Stimulated activated CD4-positive, alpha-beta T cell treated with anti-CD3 and anti-CD28 coated beads, TNF-alpha, amount 100 ng/mL, for 4 hours (primary cell): ENCODE measurements around the gene CLSTN1.

ENCODE experiments used
- DNase-seq, 3 experiments: peaks; one replicate each; pipeline ENCODE4 v3.0.0-alpha.2; 2020; ENCODE audit warnings: low read depth in 3 of 3

CLSTN1 gene

DNA sequence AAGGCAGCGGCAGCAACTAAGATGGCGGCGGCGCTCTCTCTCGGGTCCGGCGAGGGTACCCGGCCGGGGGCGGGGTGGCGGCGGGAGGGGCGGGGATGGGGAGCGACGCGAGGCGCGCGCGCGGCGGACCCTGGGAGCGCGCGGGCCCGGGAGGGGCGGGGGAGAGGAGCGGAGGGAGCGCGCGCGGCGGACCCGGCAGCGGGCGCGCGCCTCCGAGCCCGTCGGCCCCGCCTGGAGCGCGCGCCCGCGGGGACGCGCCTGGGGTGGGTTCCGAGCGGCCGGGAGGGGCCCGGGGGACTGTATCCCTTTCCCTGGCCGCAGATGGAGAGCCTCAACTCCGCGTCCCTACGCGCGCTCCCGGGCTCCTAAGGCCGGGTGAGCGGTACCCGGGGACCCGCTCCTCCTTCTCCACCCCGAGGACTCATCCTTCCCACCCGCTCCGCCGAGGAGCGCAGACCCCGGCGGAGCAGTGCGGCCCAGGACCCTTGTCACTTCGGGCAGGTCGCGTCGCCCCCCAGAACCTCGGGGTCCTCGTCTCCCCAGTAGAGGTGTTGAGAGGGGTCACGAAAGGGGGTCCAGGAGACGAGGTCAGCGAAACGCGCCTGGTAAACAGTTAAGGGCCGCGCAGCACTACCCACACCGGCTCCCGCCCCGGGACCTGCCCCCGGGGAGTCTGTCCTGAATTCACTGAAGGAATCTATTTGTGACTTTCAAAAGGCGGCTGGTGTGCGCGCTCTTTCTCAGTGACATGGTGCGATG lies at the start of gene CLSTN1:
Gene CLSTN1, minus strand, starts transcription at position 23 of the 759 bp plus-strand sequence. CDS start 232 bp downstream, outside the sequence.
- peak; percentile 83 to 86 (median 84) for DNase-seq

GRCh38 chr1:9873385-9873784 lies 49.6 kb upstream of the CLSTN1 start:
- no peak for DNase-seq

DNA sequence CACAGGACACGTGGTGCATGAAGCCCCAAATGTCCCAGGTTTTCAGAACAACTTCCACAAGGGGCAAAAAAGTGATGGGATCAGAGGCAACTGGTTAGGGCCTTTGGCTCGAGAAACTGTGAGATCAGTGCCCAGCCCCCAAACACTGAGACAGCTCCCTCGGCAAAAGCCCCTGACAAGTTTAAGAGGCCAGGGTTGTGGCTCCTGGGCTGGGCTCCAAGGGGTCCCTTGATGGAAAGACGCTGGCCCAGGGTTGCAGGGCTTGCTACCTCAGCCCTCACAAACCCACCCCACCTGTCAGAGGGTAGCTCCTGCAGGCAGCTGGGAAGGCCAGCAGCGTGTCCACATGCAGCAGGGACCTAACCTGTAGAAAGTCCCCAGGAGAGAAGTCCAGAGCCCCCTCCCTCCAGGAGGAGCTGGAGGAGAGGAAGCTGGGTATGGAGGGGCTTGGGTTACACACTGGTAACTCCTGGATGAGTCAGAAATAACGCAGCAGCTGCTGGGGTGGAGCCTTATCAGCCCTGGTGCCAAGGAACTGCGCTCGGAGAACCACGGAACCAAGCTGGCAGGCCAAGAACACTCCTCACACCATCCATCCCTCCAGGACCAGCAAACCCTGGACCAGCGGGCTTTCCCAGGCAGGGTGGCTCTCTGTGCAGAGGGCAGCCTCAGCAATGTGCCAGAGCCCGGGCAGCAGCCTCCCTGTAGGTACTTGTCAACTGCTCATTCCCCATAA lies 48.8 kb upstream of the CLSTN1 start:
- DNase-seq = no peak

DNA sequence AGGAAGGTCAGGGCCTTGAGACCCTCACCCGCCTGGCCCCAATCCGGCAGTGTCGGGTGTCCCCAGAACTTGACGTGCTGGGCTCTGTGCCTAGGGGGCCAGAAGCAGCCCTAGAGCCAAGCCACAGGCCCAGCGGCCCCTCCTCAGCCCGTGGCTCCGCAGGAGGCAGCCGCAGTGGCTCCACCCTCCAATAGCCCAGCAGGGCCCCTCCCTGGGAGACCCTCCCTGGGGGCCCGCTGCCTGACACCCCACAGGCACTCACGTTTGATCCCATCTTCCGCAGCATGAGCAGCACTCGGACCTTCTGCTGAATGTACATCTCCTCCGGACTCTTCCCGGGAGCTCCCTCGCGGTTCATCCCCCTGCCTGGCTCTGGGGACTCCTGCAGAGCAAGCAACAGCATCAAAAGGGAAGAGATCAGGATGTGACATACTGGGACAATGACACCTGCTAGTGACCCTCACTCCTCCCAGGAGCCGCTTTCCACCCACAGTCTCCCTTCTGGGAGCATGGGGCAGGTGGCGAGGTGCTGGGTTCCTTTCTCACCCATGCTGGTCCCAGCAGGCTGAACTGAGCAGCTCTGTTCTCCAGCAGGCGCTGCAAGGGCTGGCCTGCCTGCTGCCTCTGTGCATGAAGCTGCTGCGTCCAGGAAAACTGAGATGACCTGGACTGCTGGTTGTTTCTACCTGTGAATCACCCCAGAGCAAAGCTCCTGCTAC lies 48.1 kb upstream of the CLSTN1 start:
- no peak for DNase-seq

DNA sequence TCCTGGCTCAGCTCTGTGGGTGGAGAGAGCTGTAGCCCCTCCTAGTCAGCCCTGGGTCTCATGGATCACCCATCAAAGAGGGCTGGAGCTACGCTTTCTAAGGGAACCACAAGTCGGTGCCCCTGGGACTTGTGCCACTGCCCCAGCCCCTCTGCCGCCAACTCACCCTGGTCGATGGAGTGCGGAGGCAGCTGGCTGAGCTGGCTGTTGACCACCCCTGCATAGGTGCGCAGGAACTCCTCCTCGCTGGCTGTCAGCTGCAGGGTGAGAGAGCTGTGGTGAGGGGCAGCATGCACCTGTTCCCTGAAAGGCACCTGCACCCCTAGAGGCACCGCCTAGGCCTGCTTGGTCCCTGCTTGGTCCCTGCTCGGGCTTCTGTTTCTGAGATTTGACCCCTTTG lies 47.3 kb upstream of the CLSTN1 start:
- no peak for DNase-seq

DNA sequence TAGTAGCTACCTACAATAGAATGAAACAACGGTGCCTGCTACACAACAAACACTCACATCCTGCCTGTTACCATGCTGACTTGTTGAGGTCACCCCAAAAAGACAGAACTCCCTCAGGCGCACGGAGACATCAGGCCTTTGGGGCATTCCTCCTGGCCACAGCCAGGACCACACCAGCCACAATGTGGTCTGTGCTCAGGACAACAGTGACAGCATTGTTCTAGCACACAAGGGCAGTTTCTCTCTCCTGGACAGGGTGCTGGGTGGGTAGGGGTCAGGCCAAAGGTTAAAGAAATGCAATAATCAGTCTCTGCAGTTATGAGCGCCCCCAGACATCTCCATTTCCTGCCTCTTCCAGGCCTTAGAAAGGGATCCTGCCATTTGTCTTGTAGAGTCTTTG lies 46.8 kb upstream of the CLSTN1 start:
- DNase-seq = no peak

GRCh38 chr1:9869831-9870251 lies 46.1 kb upstream of the CLSTN1 start:
- no peak for DNase-seq

DNA sequence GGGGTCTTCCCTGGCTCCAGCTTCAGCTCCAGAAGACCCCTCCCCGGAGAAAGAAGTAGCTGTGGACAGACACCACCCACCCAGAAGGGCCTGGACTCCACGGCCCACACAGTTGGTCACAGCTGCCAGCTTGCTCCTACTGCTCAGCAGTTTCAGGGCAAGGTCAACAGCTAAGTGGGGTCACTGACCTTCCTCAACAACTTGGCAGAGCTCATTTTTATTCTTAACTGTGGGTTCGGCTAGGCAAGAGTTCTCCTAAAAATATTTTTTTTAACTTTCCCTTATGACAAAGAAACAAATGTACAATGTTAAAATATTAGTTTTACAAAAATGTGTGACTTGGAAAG lies 44.5 kb upstream of the CLSTN1 start:
- no peak for DNase-seq

- peak; percentile 76 to 88 (median 82) for DNase-seq
Measured at GRCh38 chr1:9867408-9868243, 43.9 kb upstream of the CLSTN1 start.

DNA sequence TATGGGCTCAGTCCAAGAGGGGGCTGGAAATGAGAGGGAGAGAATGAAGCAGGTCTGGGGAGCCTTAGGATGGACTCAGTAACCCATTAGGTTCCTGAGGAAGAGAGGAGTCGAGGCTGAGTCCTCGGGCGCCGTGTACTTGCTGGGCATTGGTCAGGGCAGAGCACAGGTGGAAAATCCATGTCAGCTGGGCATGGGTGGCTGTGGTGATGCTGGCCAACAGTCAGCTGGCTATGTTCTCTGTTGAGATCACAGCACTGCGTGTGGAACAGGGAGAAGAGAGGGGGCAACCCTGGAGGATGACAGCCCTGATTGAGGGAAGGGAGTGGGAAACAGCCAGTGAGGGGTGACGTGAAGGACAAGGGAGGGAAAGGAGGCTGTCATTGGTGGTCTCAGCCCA lies 43.1 kb upstream of the CLSTN1 start:
- no peak for DNase-seq

- DNase-seq = no peak
Measured at GRCh38 chr1:9865724-9866123, 42.0 kb upstream of the CLSTN1 start.

- no peak for DNase-seq
Measured at GRCh38 chr1:9863371-9863770, 39.6 kb upstream of the CLSTN1 start.

- no peak for DNase-seq
Measured at GRCh38 chr1:9861360-9861759, 37.6 kb upstream of the CLSTN1 start.

DNA sequence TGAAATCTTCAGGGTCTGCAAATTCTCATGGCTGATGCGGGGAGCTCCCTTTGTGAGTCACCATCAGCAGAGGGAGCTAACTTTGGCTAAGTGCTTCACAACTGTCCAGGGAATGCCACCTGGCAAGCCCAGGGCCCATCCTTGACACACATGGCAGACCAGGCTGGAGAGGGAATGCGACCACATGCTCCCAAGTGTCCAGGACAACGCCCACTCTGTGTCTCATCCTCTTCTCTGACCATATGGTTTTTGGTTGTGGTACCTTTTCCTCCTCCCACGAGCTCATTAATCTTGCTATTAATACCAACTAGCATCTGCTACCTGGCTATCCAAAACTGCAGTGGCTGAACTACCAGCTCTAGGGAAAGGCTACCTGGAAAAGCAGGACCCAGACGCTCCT lies 37.1 kb upstream of the CLSTN1 start:
- no peak for DNase-seq

DNA sequence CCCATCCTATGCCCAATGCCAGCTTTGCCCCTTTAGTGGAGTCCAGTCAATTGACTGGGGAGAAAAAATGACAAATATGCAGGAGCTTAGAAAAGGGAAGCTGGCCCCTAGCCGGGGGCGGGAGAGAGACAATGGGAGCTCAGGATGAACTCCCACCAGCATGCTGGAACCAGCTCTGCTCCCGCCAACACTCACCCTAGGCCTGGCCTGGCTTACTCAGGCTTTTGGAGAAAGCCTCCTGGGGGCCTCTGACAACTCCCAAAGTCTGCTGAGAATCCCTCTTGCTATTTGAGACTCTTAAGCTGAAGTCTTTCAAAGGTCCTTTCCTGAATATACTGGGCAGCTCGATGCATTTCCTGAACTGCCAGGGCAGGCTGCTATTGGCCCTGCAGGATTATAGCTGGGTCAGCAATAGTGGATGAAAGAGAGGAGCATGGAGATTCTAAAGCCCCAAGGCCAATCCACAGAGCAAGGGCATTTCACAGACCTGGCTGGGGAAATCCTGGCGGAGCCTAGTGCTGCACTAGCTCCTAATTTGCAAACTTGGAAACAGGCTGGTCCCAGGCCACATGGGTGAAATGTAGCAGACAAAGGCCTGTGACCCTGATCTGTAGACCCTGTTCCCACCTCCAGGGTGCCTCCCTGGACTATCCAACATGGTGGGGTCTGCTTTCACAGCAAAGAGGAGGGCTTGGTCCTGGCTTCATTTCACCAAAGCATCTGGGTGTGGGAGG lies 35.7 kb upstream of the CLSTN1 start:
- no peak for DNase-seq

- no peak for DNase-seq
Measured at GRCh38 chr1:9858293-9859035, 34.7 kb upstream of the CLSTN1 start.

- no peak for DNase-seq
Measured at GRCh38 chr1:9855186-9855585, 31.4 kb upstream of the CLSTN1 start.

DNA sequence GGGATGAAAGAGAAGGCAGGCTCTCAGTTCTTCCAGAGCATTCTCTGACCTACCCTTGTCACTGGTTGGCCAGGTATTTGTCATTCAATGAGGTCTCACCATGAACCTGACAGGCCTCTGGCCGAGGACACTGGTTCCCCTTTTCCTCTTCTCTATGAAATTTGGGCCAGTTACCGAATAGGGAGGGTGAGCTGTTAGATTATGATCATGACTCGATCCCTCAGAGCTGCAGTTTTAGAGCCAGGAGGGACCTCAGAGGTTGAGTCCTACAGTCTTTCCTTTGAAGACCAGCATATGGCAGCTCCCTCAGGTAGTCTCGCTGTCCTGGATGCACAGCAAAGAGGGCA lies 29.5 kb upstream of the CLSTN1 start:
- DNase-seq = no peak

- no peak for DNase-seq
Measured at GRCh38 chr1:9852410-9853248, 28.9 kb upstream of the CLSTN1 start.

DNA sequence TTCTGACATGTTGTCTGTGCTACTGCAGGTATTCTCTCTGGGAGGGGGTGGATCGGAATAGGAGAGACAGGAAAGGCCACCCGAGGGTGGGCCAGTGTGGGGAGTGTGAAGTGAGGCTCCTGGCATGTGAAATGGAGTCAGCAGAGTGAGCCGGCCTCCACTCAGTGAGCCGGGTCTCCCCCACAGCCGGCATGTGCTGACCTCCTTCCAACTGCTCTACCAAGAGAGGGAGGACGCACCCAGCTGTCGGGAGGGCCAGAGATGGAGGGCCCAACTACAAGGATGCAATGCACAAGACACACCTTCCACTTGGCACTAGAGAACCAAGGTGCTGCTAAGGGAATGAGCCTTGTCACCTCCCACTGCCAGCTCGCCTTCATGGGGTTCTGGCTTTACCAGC lies 28.2 kb upstream of the CLSTN1 start:
- DNase-seq = no peak
